NCI-H524 (cell line): ENCODE results near the gene LBX1.

Experiments used
- DNase-seq, 2 experiments: peaks; one replicate each; lab custom pipeline; 2025; lab: John Stamatoyannopoulos, UW

LBX1 gene

DNA sequence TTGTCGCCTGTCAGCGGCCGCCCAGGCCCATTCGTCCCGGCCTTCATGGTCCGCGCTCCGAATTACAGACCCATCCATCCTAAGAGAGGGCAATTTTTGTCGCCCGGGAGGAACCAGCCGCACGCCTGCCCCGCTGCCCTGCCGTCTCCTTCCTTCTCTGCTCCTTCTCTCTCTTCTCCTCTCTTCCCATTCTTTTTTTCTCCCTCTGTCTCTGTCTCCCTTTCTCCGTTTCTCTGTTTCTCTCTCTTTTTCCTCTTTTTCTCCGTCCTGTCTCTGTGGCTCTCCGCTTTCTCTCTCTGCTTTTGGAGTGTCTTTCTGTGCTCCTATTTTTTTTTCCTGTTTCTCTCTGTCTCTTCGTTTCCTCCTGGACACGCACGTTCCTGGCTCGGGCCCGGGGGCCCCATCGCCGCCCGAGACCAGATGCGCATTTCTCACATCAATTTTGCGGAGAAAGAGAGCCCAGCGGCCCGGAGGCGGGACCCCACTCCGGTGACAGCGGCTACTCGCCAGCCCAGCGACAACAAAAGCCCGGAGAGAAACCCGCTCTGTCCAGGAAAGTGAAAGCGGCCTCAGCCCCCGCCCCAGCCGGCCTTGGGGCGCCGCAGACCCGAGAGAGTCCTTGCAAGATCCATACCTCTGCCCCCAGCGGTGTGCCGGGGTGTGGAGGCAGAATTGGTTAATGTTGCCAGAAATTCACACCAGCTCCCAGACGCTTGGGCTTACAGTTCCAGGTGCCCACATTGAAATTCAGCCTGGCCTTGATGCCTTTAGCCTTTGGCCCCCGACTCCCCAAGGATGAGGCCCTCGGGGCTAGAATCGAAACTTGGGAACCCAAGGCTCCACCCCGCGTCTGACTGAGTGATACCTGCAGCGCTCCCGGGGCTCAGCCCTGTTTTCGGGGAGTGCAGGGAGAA lies 4.1 kb downstream of the LBX1 start:
- DNase-seq: peak in 1 of 2 experiments; percentile 21

DNA sequence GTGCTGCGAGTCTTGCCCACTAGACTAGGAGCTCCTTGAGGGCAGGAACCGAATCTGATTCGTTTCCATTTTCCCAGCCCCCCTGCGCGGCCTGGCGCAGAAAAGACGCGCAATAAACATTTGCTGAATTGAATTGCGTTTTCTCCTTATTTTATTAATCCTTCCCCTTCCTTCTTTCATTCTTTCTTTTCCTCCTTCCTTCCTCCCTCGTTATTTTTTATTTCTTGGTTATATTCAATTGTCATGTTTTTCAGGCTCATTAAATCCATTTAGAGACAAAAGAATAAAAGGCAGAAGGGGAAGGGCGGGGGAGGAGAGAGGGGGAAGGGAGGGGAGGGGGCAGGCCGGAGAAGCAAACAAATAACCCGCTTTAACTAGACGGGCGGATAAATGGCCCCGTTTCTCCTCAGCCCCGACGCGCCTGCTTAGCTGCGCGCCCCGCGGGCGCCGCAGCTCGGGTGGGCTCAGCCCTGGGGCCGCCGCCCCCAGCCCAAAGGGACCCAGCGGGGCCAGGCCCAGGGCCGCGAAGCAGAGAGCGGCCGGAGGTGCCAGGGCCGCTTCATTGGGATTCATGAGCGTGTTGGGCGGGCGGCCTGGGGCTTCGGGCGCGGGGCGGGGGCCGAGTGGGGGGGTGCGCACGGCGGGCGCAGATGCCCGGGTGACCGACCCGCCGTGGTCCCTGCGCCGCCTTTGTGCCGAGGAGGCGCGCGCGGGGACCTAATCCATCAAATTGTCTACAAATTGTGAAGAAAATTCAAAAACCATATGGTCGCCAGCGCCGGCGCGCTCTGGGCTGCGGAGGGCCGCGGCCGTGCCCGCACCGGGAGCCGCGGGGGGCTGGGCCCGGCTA lies 5.0 kb downstream of the LBX1 start:
- DNase-seq: no peak

DNA sequence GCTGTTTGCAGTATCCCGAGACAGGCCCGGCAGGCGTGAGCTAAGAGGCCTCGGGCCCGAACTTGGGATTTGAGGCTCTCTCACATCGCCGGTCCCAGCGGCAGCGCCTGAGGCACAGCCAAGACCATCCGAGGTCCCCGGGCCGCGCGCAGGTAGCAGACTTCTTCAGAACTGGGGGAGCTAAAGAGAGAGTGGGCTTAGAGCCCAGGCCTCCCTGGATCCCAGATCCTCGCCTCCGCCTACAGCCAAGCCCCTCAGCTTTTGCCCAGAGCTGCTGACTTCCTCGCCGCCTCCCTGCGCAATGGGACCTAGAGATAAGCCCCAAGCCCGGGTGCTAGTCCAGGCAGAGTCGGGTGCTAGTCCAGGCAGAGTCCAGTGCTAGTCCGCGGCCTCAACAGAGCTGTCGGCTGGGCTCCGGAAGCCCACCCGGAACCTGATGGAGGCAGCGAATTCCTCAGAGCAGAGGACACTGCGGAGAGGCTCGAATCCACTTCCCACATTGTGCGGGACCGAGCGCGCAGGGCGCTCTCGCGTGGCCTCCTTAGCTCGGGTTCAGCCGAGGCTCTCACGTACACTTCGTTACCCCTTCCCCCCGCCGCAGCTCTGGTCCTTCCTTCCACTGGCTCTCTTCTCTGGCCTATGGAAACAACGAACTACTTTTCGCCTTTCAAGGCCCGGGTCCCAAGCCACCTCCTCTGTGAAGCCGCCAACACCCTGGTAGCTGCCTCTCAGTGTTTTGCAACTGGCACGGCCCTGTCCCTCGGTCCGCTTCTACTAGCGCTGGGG lies 5.8 kb downstream of the LBX1 start:
- no peak for DNase-seq

- DNase-seq: no peak
Measured at GRCh38 chr10:101222683-101223273, 6.5 kb downstream of the LBX1 start.

DNA sequence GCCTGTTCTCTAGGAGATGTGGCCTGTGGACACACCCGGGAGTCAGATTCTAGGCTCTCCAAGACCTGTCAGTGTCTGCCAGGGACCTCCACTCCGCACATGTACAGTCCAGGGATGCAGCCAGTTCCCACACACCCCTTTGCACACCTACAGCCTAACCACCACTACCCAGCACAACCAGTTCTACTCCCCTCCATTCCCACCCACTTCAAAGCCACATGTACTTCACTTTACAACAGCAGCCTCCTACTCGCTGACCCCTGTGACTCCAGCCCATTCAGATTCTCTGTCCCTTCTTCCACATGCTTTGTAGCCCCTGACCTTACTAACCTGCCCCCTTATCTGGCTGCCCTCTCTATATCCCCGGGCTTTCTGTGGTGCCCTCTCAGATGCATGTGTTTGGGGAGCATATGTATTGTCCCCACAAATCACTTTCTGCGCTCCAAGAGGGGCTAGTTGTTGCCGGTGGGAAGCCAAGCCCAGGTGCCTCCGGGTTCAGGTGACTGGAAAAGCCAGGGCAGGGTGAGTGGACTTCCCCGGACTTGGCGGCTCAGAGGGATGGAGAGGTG lies 7.2 kb downstream of the LBX1 start:
- DNase-seq: no peak

DNA sequence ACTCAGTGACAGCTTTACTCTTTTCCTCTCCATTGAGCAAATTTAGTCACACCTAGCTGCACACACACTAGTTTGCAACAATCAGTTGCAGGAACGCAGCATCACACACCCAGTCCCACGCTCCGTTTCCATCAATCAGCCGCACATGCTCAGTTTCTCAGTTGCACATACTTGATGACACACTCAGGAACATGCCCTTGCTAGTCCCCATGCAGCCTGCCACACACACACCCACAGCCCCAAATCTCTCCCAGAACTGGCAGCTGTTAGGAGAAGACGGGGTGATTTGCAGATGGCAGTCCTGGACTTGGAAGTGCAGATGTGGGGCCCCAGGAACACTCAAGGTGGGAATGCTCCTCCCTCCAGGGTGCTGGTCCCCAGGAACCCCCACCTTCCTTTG lies 7.7 kb downstream of the LBX1 start:
- no peak for DNase-seq

- DNase-seq: no peak
Measured at GRCh38 chr10:101219946-101220451, 9.3 kb downstream of the LBX1 start.

DNA sequence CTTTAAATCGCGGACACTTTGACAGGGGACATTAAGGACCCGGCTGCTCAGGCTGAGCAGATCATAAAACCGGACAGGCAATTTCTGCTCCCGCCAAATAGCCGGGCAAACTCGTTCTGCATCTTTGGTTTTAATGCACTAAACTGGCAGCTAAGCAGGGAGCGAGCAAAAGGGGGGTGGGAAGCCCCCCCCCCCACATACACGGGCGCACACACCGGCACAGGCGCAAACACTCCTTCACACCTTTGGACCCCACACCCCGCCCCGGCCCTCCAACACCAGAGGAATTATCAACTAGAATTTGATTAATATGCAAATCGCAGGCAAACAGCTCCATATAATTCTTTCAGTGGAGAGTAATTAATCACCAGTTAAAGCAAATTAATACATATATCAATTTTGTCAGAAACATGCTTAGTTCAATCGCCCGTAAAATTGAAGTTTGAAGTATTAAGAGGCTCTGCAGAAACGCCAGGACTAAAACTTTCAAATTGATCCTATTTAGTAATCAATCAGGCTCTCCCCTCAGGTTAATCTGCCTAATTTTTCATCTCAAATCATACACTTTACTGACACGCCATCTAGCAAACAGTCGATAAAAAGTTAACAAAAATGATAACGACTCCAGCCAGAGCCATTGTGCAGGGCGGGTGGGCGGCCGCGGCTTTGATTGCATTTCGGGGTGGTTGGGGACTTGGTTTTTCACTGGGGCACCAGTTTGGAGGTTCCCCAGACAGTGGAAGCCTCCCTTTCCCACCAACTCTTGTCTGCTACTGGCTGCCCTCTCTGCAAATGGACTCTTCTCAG lies 9.9 kb downstream of the LBX1 start:
- no peak for DNase-seq

DNA sequence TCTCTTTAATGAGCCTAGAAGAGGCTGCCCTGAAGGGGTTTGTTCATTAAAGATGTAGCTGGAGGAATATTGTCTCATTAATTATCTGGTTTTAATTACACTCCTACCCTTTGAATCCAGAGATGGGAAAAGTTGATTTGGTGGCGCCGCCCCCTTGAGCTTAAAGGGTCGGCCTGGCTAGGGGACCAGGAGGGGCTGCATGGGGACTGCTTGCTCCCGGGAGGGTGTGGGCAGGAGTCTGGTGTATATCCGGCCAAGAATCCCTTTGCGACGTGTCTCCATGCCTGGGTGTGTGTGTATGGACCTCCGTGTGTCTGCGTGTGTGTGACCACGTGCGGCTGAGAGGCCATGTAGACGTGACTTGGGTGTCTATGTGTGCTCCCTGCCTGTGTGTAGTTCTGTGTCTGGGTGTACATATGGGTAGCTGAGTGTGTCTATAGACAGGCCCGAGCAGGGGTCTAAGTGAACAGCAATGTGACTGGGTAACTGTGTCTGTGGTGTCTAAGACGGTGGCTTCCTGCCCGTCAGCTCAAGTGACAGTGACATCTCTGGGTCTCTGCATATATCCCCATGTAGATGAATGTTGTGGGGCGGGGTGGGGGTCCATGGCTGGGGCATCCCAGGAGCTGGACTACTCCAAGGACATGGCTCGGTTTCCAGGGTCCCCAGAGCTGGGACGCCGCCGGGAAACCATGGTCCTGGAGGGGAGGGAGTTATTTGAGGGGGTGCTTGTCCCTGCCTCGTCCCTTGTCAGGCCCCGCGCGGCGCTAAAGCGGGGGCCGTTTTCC lies 10.7 kb downstream of the LBX1 start:
- no peak for DNase-seq

- peak; percentile 17 to 61 for DNase-seq
Measured at GRCh38 chr10:101217450-101218281, 11.6 kb downstream of the LBX1 start.

DNA sequence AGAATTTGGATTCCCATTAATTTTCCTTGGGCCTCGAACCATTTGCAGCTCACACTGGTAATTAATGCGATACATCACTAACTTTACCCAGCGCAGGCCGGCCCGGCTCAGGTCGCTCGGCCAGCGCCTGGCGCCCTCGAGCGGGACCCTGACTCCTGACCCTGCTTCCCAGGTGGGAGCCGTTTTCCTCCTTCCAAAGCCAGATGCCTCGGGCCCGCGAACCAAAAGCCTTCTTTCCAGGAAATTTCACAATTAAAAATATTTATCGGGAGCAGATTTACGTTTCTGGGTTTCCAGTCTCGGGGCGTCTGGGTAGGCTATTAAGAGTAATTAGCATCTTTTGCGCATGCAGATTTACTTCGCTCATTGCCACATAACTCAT lies 12.2 kb downstream of the LBX1 start:
- DNase-seq: no peak

DNA sequence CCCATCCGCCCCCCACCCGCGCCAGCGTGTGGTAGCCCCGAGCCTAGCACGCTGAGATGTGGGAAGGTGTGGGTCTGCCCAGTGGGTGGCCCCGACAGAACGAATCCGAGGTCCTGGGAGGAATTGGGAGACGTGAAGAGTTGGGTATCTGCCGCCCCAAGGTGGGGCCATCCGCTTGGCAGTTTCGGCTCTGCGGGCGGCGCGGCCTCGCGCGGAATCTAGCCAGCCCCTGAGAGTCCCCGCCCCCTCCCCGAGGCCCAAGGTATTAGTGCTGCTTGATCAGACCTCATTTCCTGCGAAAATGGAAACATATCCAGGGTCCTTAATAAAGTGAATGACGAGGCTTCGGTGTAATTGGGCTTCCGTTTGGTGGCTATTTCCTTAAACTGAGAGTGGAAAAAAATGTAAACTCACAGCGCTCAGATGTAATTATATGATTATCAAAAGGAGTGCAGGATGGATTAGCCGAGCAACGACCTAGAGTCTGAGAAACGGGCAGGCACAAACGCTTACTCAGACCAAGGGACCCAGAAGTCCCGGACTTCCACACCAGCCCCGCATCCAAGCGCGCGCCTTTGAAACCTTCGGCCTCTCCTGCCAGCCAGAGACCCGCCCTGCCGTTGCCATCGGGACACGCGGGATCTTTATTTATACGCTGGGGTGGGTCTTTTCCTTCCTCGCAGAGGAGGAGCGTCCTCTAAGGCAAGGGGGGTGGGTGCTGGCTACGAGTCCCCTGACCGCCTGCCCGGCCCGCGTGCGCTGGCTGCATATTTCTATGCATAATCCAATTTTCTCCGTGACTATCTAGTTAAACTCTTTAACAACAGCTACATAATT lies 12.8 kb downstream of the LBX1 start:
- DNase-seq: peak in 1 of 2 experiments; percentile 27

DNA sequence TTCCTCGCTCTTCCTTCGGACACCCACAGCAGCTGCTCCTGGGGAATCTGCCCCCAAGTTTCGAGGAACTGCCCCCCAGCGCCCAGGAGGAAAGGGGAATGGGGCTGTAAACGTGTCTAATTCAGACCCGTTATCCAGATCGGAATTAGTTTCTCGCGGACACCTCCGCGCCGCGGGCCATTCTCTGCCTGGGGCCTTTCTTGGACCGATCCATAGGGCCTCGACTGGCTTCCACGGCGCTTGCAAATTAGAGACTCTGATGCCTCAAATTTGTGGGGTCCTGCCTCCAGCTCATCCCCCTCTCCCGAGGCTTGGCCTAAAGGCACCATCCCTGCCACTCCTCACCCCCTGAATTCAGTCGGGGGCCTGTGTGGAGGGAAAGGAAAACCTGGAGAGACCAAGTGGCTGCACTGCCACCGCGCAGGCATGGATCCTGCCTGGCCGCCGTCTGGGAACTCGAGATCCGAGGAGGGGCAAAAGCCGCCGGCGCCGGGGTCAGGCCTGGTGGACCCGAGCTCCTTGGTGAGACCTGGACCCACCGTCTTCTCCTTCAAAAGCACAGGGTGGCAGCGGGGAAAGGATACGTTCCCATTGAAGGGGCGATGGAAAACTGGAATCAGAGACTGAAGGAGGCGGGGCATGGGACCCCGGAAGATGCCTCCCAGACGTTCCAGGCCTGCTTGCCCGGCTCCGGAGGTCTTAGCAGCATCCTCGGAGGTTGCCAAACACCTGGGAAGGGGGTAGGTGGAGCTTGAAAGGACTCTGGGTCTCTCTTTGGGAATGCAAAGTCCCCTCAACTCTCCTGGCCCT lies 13.7 kb downstream of the LBX1 start:
- no peak for DNase-seq

GRCh38 chr10:101214446-101215396 lies 14.5 kb downstream of the LBX1 start:
- peak; percentile 26 to 52 for DNase-seq

DNA sequence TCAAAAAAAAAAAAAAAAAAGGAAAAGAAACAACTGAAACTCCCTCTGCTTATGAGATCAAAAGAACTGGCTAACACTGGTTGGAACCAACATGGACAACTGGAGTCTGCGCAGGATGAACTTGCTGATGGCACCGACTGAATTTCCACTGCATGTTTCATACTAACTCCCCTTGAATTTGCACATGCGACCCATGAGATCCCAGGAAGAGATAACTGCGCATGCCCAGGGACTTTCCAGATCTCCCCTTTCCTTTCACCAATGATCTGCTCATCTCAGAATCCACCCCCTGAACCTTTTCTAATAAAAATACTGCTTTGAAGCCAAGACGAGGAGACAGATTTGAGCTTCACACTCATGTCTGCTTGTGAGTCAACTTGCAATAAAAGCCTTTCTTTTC lies 20.7 kb downstream of the LBX1 start:
- no peak for DNase-seq

DNA sequence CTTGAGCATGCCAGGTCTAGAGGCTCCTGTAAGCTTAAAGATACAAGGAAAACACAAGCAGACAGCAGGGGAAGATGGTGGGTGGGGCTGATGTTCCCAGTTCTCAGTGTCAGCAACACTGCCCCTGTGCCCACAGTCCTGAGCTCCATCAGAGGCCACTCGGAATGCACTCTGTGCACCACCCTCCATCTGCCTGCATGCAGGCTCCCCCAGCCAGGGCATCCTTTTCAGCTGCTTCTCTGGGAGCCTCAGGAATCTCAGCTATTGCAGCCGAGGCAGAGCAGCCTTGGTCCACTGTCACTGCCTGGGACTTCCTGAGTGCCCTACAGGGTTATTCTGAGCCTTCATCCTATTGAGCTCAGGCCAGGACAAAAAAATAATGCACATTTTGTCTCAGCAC lies 22.2 kb downstream of the LBX1 start:
- no peak for DNase-seq
